Activated CD8-positive, alpha-beta memory T cell treated with anti-CD3 and anti-CD28 coated beads, Interleukin-2, amount 50 U/mL, for 48 hours (primary cell): ENCODE measurements around the gene CXCL6.

Experiments
- DNase-seq: peaks from one replicate; pipeline ENCODE4 v3.0.0-alpha.2; 2020

CXCL6 gene

GRCh38 chr4:73869130-73870055, 32.9 kb downstream of the CXCL6 start, which contains the start of gene CXCL1:
TSS of gene CXCL1 (plus strand) at chr4:73869393. CDS start at chr4:73869471, 78 bp downstream.
- DNase-seq, result no peak

GRCh38 chr4:73870260-73870659, 33.8 kb downstream of the CXCL6 start:
- DNase-seq, result no peak

- no peak for DNase-seq
Observed at GRCh38 chr4:73870768-73871167, 34.3 kb downstream of the CXCL6 start.

GRCh38 chr4:73871511-73872310, 35.2 kb downstream of the CXCL6 start:
- DNase-seq, result no peak

- no peak for DNase-seq
Observed at GRCh38 chr4:73872316-73873108, 36.0 kb downstream of the CXCL6 start.

- DNase-seq, result no peak
Observed at GRCh38 chr4:73874386-73874785, 37.9 kb downstream of the CXCL6 start.

GRCh38 chr4:73875401-73875800, 38.9 kb downstream of the CXCL6 start:
- no peak for DNase-seq

GRCh38 chr4:73883306-73883705, 46.8 kb downstream of the CXCL6 start:
- no peak for DNase-seq

GRCh38 chr4:73885574-73886267, 49.2 kb downstream of the CXCL6 start:
- no peak for DNase-seq
